HCT116 (cell line): Measurements from ENCODE around the gene SMIM35. TPM values are rescaled to one million over a fixed set of nuclear protein-coding genes. Genes with fewer than 3 reads are reported as not detected.

Experiments used
- ATAC-seq: fragments of 200-7000 bp; cut with Tn5 transposase; 2 replicates; pipeline ENCODE4 v1.9.1; 2020; ENCODE audit warnings: mild to moderate bottlenecking, moderate library complexity
- BruUV-seq: library from RNA; stranded (reverse); fragments of 400-500 nt; replicated peaks from 2 replicates; lab custom pipeline; 2021; lab: Mats Ljungman, UMichigan
- CTCF ChIA-PET: fragments of 300-600 bp; sonication (Branson Sonifier 250); formaldehyde crosslinking; loops from one replicate; lab custom pipeline; 2021; ENCODE audit warnings: antibody characterized with exemption; lab: Charles Lee
- POLR2A ChIA-PET: fragments of 300-600, 350-600 bp; sonication (Branson Sonifier 250); formaldehyde crosslinking; loops from one replicate; lab custom pipeline; 2021; ENCODE audit warnings: antibody characterized with exemption; lab: Charles Lee
- RAD21 ChIA-PET, 2 experiments: fragments of 300-600 bp; sonication (Branson Sonifier 250); formaldehyde crosslinking; loops; one replicate each; lab custom pipeline; 2023; ENCODE audit warnings: low total read pairs in 2 of 2; ENCODE audit not compliant: uncharacterized antibody in 2 of 2, unreplicated experiment in 2 of 2, low non-redundant PET in 1 of 2; lab: Charles Lee
- DNase-seq: peaks from one replicate; pipeline ENCODE4 v3.0.0-alpha.2; 2010; ENCODE audit warnings: low read depth, low spot score
- H2AFZ ChIP-seq: fragments of 200-600 bp; shearing (Covaris generic), sonication (generic); 2 replicates; pipeline ENCODE4 v1.6.1; 2017; ENCODE audit warnings: low read depth, mixed run types, mixed read lengths, antibody characterized with exemption, low read length; ENCODE audit not compliant: poor library complexity, severe bottlenecking
- H3K27ac ChIP-seq: 2 replicates; pipeline ENCODE4 v1.5.1; 2012; ENCODE audit warnings: low read depth, low read length
- H3K27me3 ChIP-seq: fragments of 200-600 bp; sonication (generic); 2 replicates; pipeline ENCODE4 v1.6.1; 2016; ENCODE audit warnings: mixed run types, low read length, mixed read lengths; ENCODE audit not compliant: insufficient read depth
- H3K36me3 ChIP-seq, 2 experiments: fragments of 200-500 bp in 1 of 2; fragments of 200-600 bp in 1 of 2; sonication (Bioruptor generic) in 1 of 2; sonication (generic) in 1 of 2; 2 replicates each; pipeline versions ENCODE4 v1.5.1 to v1.6.1; 2014 to 2016; ENCODE audit warnings: low read length in 2 of 2, inconsistent platforms in 1 of 2, mixed read lengths in 1 of 2, mixed run types in 1 of 2; ENCODE audit not compliant: insufficient read depth in 2 of 2, control insufficient read depth in 1 of 2
- H3K4me1 ChIP-seq, 2 experiments: fragments of 200-600 bp in 1 of 2; sonication (generic) in 1 of 2; 2 replicates each; pipeline versions ENCODE4 v1.5.1 to v1.6.1; 2012 to 2017; ENCODE audit warnings: low read length in 2 of 2, inconsistent platforms in 1 of 2, mild to moderate bottlenecking in 1 of 2, mixed read lengths in 1 of 2, mixed run types in 1 of 2, moderate library complexity in 1 of 2; ENCODE audit not compliant: insufficient read depth in 2 of 2, control insufficient read depth in 1 of 2
- H3K4me2 ChIP-seq: fragments of 200-600 bp; sonication (generic); 2 replicates; pipeline ENCODE4 v1.6.1; 2017; ENCODE audit warnings: mixed run types, low read length, mixed read lengths
- H3K4me3 ChIP-seq, 2 experiments: fragments of 200-600 bp in 1 of 2; sonication (generic) in 1 of 2; replicated peaks in 1 of 2; 2 replicates each; pipeline ENCODE4 v1.5.1; 2011 to 2016; ENCODE audit warnings: low read length in 2 of 2, control low read depth in 1 of 2, low read depth in 1 of 2, mild to moderate bottlenecking in 1 of 2, mixed read lengths in 1 of 2, mixed run types in 1 of 2
- H3K79me2 ChIP-seq: fragments of 200-600 bp; sonication (generic); 2 replicates; pipeline ENCODE4 v1.6.1; 2017; ENCODE audit warnings: mild to moderate bottlenecking, mixed run types, low read length, moderate library complexity, mixed read lengths; ENCODE audit not compliant: insufficient read depth
- H3K9ac ChIP-seq: fragments of 200-600 bp; sonication (generic); 2 replicates; pipeline ENCODE4 v1.6.1; 2016; ENCODE audit warnings: low read length, mixed read lengths
- H3K9me2 ChIP-seq: fragments of 200-600 bp; sonication (generic), shearing (Covaris generic); 2 replicates; pipeline ENCODE4 v1.6.1; 2017; ENCODE audit warnings: mixed run types, mild to moderate bottlenecking, moderate library complexity; ENCODE audit not compliant: insufficient read depth
- H3K9me3 ChIP-seq, 2 experiments: fragments of 200-500 bp in 1 of 2; fragments of 200-600 bp in 1 of 2; sonication (Bioruptor generic) in 1 of 2; sonication (generic) in 1 of 2; 2 replicates each; pipeline ENCODE4 v1.6.1; 2014 to 2017; ENCODE audit warnings: low read length in 2 of 2, mixed read lengths in 2 of 2, inconsistent platforms in 1 of 2, low read depth in 1 of 2, mild to moderate bottlenecking in 1 of 2, mixed run types in 1 of 2, moderate library complexity in 1 of 2; ENCODE audit not compliant: control insufficient read depth in 1 of 2, insufficient read depth in 1 of 2
- H4K20me1 ChIP-seq: fragments of 200-600 bp; sonication (generic), shearing (Covaris generic); 2 replicates; pipeline ENCODE4 v1.6.1; 2017; ENCODE audit warnings: mixed run types, mild to moderate bottlenecking, moderate library complexity; ENCODE audit not compliant: insufficient read depth
- CBX3 ChIP-seq: IDR thresholded peaks from 2 replicates; pipeline ENCODE4 v1.6.1; 2012; ENCODE audit warnings: low read depth
- EGR1 ChIP-seq: IDR thresholded peaks from 2 replicates; pipeline ENCODE4 v1.6.1; 2012; ENCODE audit warnings: low read depth
- ELF1 ChIP-seq: IDR thresholded peaks from 2 replicates; pipeline ENCODE4 v1.6.1; 2012; ENCODE audit warnings: low read depth, borderline replicate concordance
- FOSL1 ChIP-seq: IDR thresholded peaks from 2 replicates; pipeline ENCODE4 v1.6.1; 2012; ENCODE audit warnings: low read depth
- JUND ChIP-seq: IDR thresholded peaks from 2 replicates; pipeline ENCODE4 v1.6.1; 2012
- POLR2A ChIP-seq: IDR thresholded peaks from 2 replicates; pipeline ENCODE4 v1.7.0; 2011; ENCODE audit warnings: borderline replicate concordance; ENCODE audit not compliant: insufficient read depth, insufficient read length; ENCODE audit errors: extremely low read depth
- POLR2AphosphoS5 ChIP-seq: IDR thresholded peaks from 2 replicates; pipeline ENCODE4 v1.6.1; 2011; ENCODE audit warnings: mild to moderate bottlenecking, low read depth, low read length, moderate library complexity
- RAD21 ChIP-seq: IDR thresholded peaks from 2 replicates; pipeline ENCODE4 v1.6.1; 2012; ENCODE audit warnings: low read depth, mild to moderate bottlenecking
- SIN3A ChIP-seq: IDR thresholded peaks from 2 replicates; pipeline ENCODE4 v1.6.1; 2012; ENCODE audit warnings: low read depth
- SRF ChIP-seq: IDR thresholded peaks from 2 replicates; pipeline ENCODE4 v1.6.1; 2012; ENCODE audit warnings: low read depth
- TCF7L2 ChIP-seq: IDR thresholded peaks from 2 replicates; pipeline ENCODE4 v1.7.0; 2011; ENCODE audit warnings: borderline replicate concordance, inconsistent platforms; ENCODE audit not compliant: insufficient read depth, insufficient read length; ENCODE audit errors: extremely low read depth
- ZFX ChIP-seq: fragments of 450-650 bp; IDR thresholded peaks from 2 replicates; pipeline ENCODE4 v1.6.1; 2017
- ZNF274 ChIP-seq: fragments of 200-500 bp; sonication (Bioruptor generic); IDR thresholded peaks from 2 replicates; pipeline ENCODE4 v1.6.1; 2014; ENCODE audit warnings: mild to moderate bottlenecking, low read depth, low read length, inconsistent platforms
- intact Hi-C: fragments of 100-400 bp; cut with micrococcal nuclease; formaldehyde crosslinking; loops from 2 replicates; pipeline ENCODE4 v1.10.0; 2022
- total RNA-seq: library from RNA; stranded (reverse); gene quantifications from one replicate; pipeline ENCODE4 v1.2.1, GENCODE V29; 2021; ENCODE audit not compliant: unreplicated experiment
- TF ChIP-seq, protein P1 (sequence below): IDR thresholded peaks from 2 replicates; pipeline ENCODE4 v1.6.1; 2012; ENCODE audit warnings: low read depth
- TF ChIP-seq, protein P2 (sequence below): IDR thresholded peaks from 2 replicates; pipeline ENCODE4 v1.6.1; 2011; ENCODE audit warnings: mild to moderate bottlenecking, low read length, moderate library complexity; ENCODE audit not compliant: insufficient replicate concordance; ENCODE audit errors: extremely low read depth
- TF ChIP-seq, protein P3 (sequence below), 3 experiments: fragments of 200-600 bp in 1 of 3; sonication (generic) in 1 of 3; IDR thresholded peaks in 2 of 3; conservative IDR thresholded peaks in 1 of 3; 2 replicates each; pipeline ENCODE4 v1.5.1; 2012 to 2017; ENCODE audit warnings: low read depth in 2 of 3, low read length in 2 of 3, antibody characterized with exemption in 1 of 3, borderline replicate concordance in 1 of 3, control low read depth in 1 of 3, mild to moderate bottlenecking in 1 of 3, mixed read lengths in 1 of 3, mixed run types in 1 of 3, moderate library complexity in 1 of 3; ENCODE audit not compliant: insufficient read depth in 1 of 3
- TF ChIP-seq, protein P4 (sequence below): IDR thresholded peaks from 2 replicates; pipeline ENCODE4 v1.6.1; 2012
- TF ChIP-seq, protein P5 (sequence below): IDR thresholded peaks from 2 replicates; pipeline ENCODE4 v1.6.1; 2012

The SMIM35 gene
- total RNA-seq, 1 experiment from 2014 or later: not detected

DNA sequence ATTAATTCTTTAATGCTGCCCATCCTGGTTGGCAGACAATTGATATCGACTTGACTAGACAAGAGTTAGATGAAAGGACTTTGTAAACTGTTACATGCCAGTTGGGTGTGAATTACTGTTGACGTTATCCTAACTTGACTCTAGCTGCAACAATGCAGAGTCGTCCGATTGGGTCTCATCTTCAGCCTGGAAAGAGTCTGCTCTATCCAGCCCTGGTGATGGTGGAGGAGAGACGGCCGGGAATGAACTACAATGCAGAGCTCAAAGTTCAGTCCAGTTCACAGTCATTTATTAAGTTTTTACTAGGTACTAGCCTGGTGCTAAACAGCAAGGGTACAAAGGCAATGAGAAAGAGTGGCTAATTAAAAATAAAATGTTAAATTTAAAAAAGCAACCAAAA lies 4.9 kb upstream of the SMIM35 start:
- intact Hi-C loops: no loop called here
- H3K79me2 ChIP-seq: no peaks in the 10 kb centered on the region
- TF ChIP-seq, protein P1, sequence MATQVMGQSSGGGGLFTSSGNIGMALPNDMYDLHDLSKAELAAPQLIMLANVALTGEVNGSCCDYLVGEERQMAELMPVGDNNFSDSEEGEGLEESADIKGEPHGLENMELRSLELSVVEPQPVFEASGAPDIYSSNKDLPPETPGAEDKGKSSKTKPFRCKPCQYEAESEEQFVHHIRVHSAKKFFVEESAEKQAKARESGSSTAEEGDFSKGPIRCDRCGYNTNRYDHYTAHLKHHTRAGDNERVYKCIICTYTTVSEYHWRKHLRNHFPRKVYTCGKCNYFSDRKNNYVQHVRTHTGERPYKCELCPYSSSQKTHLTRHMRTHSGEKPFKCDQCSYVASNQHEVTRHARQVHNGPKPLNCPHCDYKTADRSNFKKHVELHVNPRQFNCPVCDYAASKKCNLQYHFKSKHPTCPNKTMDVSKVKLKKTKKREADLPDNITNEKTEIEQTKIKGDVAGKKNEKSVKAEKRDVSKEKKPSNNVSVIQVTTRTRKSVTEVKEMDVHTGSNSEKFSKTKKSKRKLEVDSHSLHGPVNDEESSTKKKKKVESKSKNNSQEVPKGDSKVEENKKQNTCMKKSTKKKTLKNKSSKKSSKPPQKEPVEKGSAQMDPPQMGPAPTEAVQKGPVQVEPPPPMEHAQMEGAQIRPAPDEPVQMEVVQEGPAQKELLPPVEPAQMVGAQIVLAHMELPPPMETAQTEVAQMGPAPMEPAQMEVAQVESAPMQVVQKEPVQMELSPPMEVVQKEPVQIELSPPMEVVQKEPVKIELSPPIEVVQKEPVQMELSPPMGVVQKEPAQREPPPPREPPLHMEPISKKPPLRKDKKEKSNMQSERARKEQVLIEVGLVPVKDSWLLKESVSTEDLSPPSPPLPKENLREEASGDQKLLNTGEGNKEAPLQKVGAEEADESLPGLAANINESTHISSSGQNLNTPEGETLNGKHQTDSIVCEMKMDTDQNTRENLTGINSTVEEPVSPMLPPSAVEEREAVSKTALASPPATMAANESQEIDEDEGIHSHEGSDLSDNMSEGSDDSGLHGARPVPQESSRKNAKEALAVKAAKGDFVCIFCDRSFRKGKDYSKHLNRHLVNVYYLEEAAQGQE: no peak
- no peak for TF ChIP-seq ELF1
- no peak for TF ChIP-seq CBX3
- TF ChIP-seq, protein P2, sequence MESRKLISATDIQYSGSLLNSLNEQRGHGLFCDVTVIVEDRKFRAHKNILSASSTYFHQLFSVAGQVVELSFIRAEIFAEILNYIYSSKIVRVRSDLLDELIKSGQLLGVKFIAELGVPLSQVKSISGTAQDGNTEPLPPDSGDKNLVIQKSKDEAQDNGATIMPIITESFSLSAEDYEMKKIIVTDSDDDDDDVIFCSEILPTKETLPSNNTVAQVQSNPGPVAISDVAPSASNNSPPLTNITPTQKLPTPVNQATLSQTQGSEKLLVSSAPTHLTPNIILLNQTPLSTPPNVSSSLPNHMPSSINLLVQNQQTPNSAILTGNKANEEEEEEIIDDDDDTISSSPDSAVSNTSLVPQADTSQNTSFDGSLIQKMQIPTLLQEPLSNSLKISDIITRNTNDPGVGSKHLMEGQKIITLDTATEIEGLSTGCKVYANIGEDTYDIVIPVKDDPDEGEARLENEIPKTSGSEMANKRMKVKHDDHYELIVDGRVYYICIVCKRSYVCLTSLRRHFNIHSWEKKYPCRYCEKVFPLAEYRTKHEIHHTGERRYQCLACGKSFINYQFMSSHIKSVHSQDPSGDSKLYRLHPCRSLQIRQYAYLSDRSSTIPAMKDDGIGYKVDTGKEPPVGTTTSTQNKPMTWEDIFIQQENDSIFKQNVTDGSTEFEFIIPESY: no peak
- TF ChIP-seq SRF: no peak
- no peak for TF ChIP-seq POLR2AphosphoS5
- TF ChIP-seq FOSL1: no peak
- no peak for TF ChIP-seq ZNF274
- TF ChIP-seq SIN3A: no peak
- TF ChIP-seq, protein P3, sequence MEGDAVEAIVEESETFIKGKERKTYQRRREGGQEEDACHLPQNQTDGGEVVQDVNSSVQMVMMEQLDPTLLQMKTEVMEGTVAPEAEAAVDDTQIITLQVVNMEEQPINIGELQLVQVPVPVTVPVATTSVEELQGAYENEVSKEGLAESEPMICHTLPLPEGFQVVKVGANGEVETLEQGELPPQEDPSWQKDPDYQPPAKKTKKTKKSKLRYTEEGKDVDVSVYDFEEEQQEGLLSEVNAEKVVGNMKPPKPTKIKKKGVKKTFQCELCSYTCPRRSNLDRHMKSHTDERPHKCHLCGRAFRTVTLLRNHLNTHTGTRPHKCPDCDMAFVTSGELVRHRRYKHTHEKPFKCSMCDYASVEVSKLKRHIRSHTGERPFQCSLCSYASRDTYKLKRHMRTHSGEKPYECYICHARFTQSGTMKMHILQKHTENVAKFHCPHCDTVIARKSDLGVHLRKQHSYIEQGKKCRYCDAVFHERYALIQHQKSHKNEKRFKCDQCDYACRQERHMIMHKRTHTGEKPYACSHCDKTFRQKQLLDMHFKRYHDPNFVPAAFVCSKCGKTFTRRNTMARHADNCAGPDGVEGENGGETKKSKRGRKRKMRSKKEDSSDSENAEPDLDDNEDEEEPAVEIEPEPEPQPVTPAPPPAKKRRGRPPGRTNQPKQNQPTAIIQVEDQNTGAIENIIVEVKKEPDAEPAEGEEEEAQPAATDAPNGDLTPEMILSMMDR (IDR thresholded peaks at IDR 0.05 in 2 of 3, conservative IDR thresholded peaks at IDR 0.05 in 1 of 3; ENCODE audit: borderline replicate concordance in 1 of 3, insufficient read depth in 1 of 3, low read depth in 2 of 3, low read length in 2 of 3): no peak
- no peak for TF ChIP-seq POLR2A
- no peak for TF ChIP-seq ZFX
- TF ChIP-seq, protein P4, sequence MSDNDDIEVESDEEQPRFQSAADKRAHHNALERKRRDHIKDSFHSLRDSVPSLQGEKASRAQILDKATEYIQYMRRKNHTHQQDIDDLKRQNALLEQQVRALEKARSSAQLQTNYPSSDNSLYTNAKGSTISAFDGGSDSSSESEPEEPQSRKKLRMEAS: no peak
- TF ChIP-seq JUND: no peak
- TF ChIP-seq TCF7L2: no peak
- TF ChIP-seq EGR1: no peak
- TF ChIP-seq RAD21: no peak
- TF ChIP-seq, protein P5, sequence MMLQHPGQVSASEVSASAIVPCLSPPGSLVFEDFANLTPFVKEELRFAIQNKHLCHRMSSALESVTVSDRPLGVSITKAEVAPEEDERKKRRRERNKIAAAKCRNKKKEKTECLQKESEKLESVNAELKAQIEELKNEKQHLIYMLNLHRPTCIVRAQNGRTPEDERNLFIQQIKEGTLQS: no peak
- ChIA-PET CTCF (no interaction called here), POLR2A (no interaction called here), RAD21 (no interaction called here)
- H3K9me2 ChIP-seq: no peaks in the 10 kb centered on the region
- H4K20me1 ChIP-seq: no peaks in the 10 kb centered on the region
- H3K9ac ChIP-seq: no peak overlapping the region
- no peaks in the 10 kb centered on the region for H3K27me3 ChIP-seq
- H3K36me3 ChIP-seq: no peaks in the 10 kb centered on the region
- no TSS peak for BruUV-seq
- H2AFZ ChIP-seq: no peak overlapping the region
- no peak overlapping the region for H3K4me2 ChIP-seq
- H3K4me1 ChIP-seq: no peaks in the 10 kb centered on the region; a peak in 1 of 4 replicates
- H3K9me3 ChIP-seq: no peaks in the 10 kb centered on the region; a peak in 1 of 4 replicates
- H3K27ac ChIP-seq: no peak overlapping the region
- H3K4me3 ChIP-seq: no peak overlapping the region
- ATAC-seq (no peak), DNase-seq (no peak)
